ENCODE measurements around the gene GRIP2. TPM values are rescaled to one million over a fixed set of nuclear protein-coding genes. Genes with fewer than 3 reads are reported as not detected.

GRIP2 gene
- total and polyA plus RNA-seq, 2 donors (not counting 3 experiments of a cell fraction or from before 2014, with no cell fraction given): not detected

- Histone ChIP-seq H3K27ac (ENCODE audit: insufficient read depth, low read depth, low read length) (no peak overlapping the region), H3K79me2 (ENCODE audit: control insufficient read depth, insufficient read depth, low read length) (no peaks in the 10 kb centered on the region), H3K9me1 (replicated peaks; ENCODE audit: control insufficient read depth, extremely low read depth, insufficient read depth, low read length) (no peaks in the 10 kb centered on the region), H3K27me3 (ENCODE audit: control insufficient read depth in 2 of 2, insufficient read depth in 2 of 2, low read length in 2 of 2) (peaks cover 0 to 3% of the 10 kb centered on the region in 2 experiments), H4K20me1 (replicated peaks; ENCODE audit: control insufficient read depth, extremely low read depth, insufficient read depth, low read length) (no peaks in the 10 kb centered on the region), H3K9me3 (replicated peaks; ENCODE audit: control insufficient read depth, insufficient read depth, low read length) (no peaks in the 10 kb centered on the region), H2AFZ (ENCODE audit: low read depth, low read length) (no peak overlapping the region), H3K36me3 (ENCODE audit: control insufficient read depth in 2 of 2, extremely low read depth in 1 of 2, insufficient read depth in 2 of 2, low read length in 2 of 2) (no peaks in the 10 kb centered on the region), H3K4me2 (ENCODE audit: insufficient read depth, low read length) (no peak overlapping the region), H3K4me1 (ENCODE audit: control insufficient read depth, extremely low read depth, insufficient read depth, low read length) (no peaks in the 10 kb centered on the region), H3K9ac (replicated peaks; ENCODE audit: extremely low read depth, insufficient read depth, low read length) (no peak overlapping the region), H3K4me3 (replicated peaks in 1 of 3; ENCODE audit: insufficient read depth in 1 of 3, low read depth in 1 of 3, low read length in 3 of 3) (no peak overlapping the region)
- TF ChIP-seq CTCF (IDR thresholded peaks at IDR 0.05; ENCODE audit: extremely low read depth in 1 of 2, insufficient read depth in 1 of 2, low read depth in 1 of 2, low read length in 2 of 2) (peak; percentile 69 to 87), POLR2AphosphoS5 (IDR thresholded peaks at IDR 0.05; ENCODE audit: insufficient read depth, low read depth, low read length) (no peak)
- BruUV-seq (replicated peaks): no TSS peak
- dilution Hi-C loops (cut with MboI; ENCODE audit: extremely low pct_ligation_motif_present, low sequenced_read_pairs): no loop called here
- CTCF ChIA-PET: interaction anchor here (0.9 to 5.9 kb wide), 20 partner anchors 10 to 652 kb away, joined by 3 to 168 read pairs (median 4); no protein-coding TSS in a partner anchor
- POLR2A ChIA-PET: no interaction called here
- intact Hi-C loops (cut with micrococcal nuclease): loop anchor here (1.0 to 5.0 kb wide), 7 partner anchors 39 to 652 kb away; no protein-coding TSS in a partner anchor
- FAIRE-seq (peak; percentile 72), DNase-seq (ENCODE audit: low read depth, low spot score) (peak; percentile 50)
Observed at GRCh38 chr3:14548321-14548729, 8.2 kb upstream of the GRIP2 start.

- CTCF ChIA-PET: interaction anchor here (0.9 to 5.9 kb wide), 20 partner anchors 9 to 651 kb away, joined by 3 to 168 read pairs (median 4); no protein-coding TSS in a partner anchor
- FAIRE-seq: no peak
Observed at GRCh38 chr3:14547693-14548092, 7.6 kb upstream of the GRIP2 start.

More at GRCh38 chr3:14547693-14548092, 7.6 kb upstream of the GRIP2 start:
- no peak for DNase-seq (ENCODE audit: low read depth, low spot score)
- no peak overlapping the region for H3K27ac ChIP-seq (ENCODE audit: insufficient read depth, low read depth, low read length)
- no TSS peak for BruUV-seq (replicated peaks)
- H3K4me3 ChIP-seq (replicated peaks in 1 of 3; ENCODE audit: insufficient read depth in 1 of 3, low read depth in 1 of 3, low read length in 3 of 3): no peak overlapping the region
- intact Hi-C loops (cut with micrococcal nuclease) (loop anchor here (1.0 to 5.0 kb wide), 7 partner anchors 38 to 651 kb away; no protein-coding TSS in a partner anchor), dilution Hi-C loops (cut with MboI; ENCODE audit: extremely low pct_ligation_motif_present, low sequenced_read_pairs) (no loop called here)
- POLR2A ChIA-PET: no interaction called here
- no peaks in the 10 kb centered on the region for H3K9me1 ChIP-seq (replicated peaks; ENCODE audit: control insufficient read depth, extremely low read depth, insufficient read depth, low read length)
- H2AFZ ChIP-seq (ENCODE audit: low read depth, low read length): no peak overlapping the region
- TF ChIP-seq GATA2 (IDR thresholded peaks at IDR 0.05; ENCODE audit: insufficient read depth, insufficient read length, low read depth, low read length): no peak
- TF ChIP-seq JUN (IDR thresholded peaks at IDR 0.05; ENCODE audit: borderline replicate concordance, insufficient read depth, insufficient read length, low read depth): no peak
- no peaks in the 10 kb centered on the region for H4K20me1 ChIP-seq (replicated peaks; ENCODE audit: control insufficient read depth, extremely low read depth, insufficient read depth, low read length)
- no peak overlapping the region for H3K4me2 ChIP-seq (ENCODE audit: insufficient read depth, low read length)
- no peaks in the 10 kb centered on the region for H3K79me2 ChIP-seq (ENCODE audit: control insufficient read depth, insufficient read depth, low read length)
- H3K4me1 ChIP-seq (ENCODE audit: control insufficient read depth, extremely low read depth, insufficient read depth, low read length): no peaks in the 10 kb centered on the region
- peaks cover 0 to 3% of the 10 kb centered on the region in 2 experiments for H3K27me3 ChIP-seq (ENCODE audit: control insufficient read depth in 2 of 2, insufficient read depth in 2 of 2, low read length in 2 of 2)
- no peaks in the 10 kb centered on the region for H3K9me3 ChIP-seq (replicated peaks; ENCODE audit: control insufficient read depth, insufficient read depth, low read length)
- H3K9ac ChIP-seq (replicated peaks; ENCODE audit: extremely low read depth, insufficient read depth, low read length): no peak overlapping the region
- H3K36me3 ChIP-seq (ENCODE audit: control insufficient read depth in 2 of 2, extremely low read depth in 1 of 2, insufficient read depth in 2 of 2, low read length in 2 of 2): no peaks in the 10 kb centered on the region

All from endothelial cell of umbilical vein (primary cell).